ENCODE data around the gene NR6A1.

DNA sequence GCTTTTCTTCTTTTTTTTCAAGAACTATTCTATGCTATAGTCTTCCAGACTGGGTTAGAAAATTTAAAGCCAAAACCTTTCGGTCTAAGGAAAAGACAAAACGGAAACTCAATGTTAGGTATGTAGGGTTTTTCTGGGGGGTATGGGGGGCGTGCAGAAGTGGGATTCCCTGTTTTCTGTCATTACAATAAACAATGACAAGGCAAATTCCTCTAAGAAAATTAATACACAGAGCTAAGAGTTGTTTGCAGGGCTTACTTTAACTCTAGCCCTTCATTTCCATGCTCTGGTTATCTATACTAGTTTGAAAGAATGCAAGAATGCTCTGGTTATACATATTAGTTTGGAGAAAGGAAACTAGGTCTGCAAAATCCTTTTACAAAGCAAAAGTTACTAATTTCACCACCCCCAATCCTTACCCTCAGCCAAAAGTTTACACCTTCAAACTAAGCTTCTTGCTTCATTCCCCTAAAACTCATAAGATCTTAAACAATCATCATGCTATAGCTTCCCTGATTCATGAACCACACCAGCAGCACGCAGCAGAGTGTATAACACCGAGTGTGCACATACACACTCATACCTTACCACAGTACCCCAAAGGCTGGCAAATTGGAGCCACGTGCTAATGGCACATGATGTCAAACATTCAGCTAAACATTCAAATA lies 174.8 kb downstream of the NR6A1 start:
- TF ChIP-seq ZNF274 (IDR thresholded peaks at IDR 0.05; ENCODE audit: low read depth, low read length) (no peak), SUZ12 (IDR thresholded peaks at IDR 0.05; ENCODE audit: extremely low read depth, insufficient read depth, insufficient read length) (no peak), YY1 (IDR thresholded peaks at IDR 0.05; ENCODE audit: insufficient read depth, insufficient read length) (no peak)
